ENCODE results near the gene NMUR2.

DNA sequence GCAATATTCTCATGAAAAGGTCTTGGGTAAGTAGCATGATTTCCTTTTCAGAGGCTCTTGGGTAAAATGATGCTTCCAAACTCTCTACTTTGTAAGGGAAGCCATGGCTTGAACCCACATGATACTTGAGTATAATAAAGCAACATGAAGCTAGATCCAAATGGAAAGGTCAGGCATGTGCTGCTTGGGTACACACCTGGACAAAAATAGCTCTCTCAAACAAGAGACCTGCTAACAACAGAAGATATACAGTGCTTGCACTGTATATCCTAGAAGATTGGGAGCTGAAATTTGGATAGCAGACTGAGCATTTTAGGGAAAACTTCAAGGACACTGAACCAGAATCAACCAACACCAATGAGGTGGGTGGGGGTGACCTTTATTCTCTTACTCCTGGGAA is 40.2 kb downstream of the NMUR2 start:
- TF ChIP-seq, protein P1, sequence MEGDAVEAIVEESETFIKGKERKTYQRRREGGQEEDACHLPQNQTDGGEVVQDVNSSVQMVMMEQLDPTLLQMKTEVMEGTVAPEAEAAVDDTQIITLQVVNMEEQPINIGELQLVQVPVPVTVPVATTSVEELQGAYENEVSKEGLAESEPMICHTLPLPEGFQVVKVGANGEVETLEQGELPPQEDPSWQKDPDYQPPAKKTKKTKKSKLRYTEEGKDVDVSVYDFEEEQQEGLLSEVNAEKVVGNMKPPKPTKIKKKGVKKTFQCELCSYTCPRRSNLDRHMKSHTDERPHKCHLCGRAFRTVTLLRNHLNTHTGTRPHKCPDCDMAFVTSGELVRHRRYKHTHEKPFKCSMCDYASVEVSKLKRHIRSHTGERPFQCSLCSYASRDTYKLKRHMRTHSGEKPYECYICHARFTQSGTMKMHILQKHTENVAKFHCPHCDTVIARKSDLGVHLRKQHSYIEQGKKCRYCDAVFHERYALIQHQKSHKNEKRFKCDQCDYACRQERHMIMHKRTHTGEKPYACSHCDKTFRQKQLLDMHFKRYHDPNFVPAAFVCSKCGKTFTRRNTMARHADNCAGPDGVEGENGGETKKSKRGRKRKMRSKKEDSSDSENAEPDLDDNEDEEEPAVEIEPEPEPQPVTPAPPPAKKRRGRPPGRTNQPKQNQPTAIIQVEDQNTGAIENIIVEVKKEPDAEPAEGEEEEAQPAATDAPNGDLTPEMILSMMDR (conservative IDR thresholded peaks at IDR 0.05; ENCODE audit: low read depth in 2 of 2) = no peak
- TF ChIP-seq EZH2 (IDR thresholded peaks at IDR 0.05; ENCODE audit: low read depth, unreplicated experiment) (no peak), POLR2AphosphoS5 (IDR thresholded peaks at IDR 0.05; ENCODE audit: low read depth) (no peak), CREB1 (CRISPR knock-in tag; IDR thresholded peaks at IDR 0.05; ENCODE audit: low read depth) (no peak), EZH2phosphoT487 (IDR thresholded peaks at IDR 0.05; ENCODE audit: unreplicated experiment) (no peak)

Measured in GM23338 (cell line).